22Rv1 (cell line): ENCODE data around the gene SPATA13.

Experiments
- H3K27ac ChIP-seq: fragments of 450-650 bp; 2 replicates; pipeline ENCODE4 v1.5.1; 2017
- CTCF ChIP-seq: fragments of 450-650 bp; IDR thresholded peaks from 2 replicates; pipeline ENCODE4 v1.5.1; 2017; ENCODE audit warnings: mild to moderate bottlenecking
- ZFX ChIP-seq: fragments of 450-650 bp; IDR thresholded peaks from 2 replicates; pipeline ENCODE4 v1.6.1; 2017; ENCODE audit warnings: antibody characterized with exemption, borderline replicate concordance

Gene SPATA13

GRCh38 chr13:24272452-24273161 is 112.1 kb downstream of the SPATA13 start:
- no peak overlapping the region for H3K27ac ChIP-seq
- no peak for TF ChIP-seq CTCF
- TF ChIP-seq ZFX = no peak

- no peak overlapping the region for H3K27ac ChIP-seq
- no peak for TF ChIP-seq ZFX
- TF ChIP-seq CTCF = no peak
These were observed 113.4 kb downstream of the SPATA13 start for GRCh38 chr13:24273926-24274325.

GRCh38 chr13:24274452-24275021 is 114.0 kb downstream of the SPATA13 start:
- no peak overlapping the region for H3K27ac ChIP-seq
- TF ChIP-seq ZFX (no peak), CTCF (no peak)

- no peak overlapping the region for H3K27ac ChIP-seq
- no peak for TF ChIP-seq ZFX
- no peak for TF ChIP-seq CTCF
These were observed 114.5 kb downstream of the SPATA13 start for GRCh38 chr13:24275041-24275440.

GRCh38 chr13:24276306-24276705 is 115.8 kb downstream of the SPATA13 start:
- no peak for TF ChIP-seq CTCF
- TF ChIP-seq ZFX = no peak
- no peak overlapping the region for H3K27ac ChIP-seq

GRCh38 chr13:24276861-24277260 is 116.3 kb downstream of the SPATA13 start:
- TF ChIP-seq ZFX (no peak), CTCF (no peak)
- H3K27ac ChIP-seq = no peak overlapping the region

- TF ChIP-seq CTCF = no peak
- no peak for TF ChIP-seq ZFX
These were observed 117.2 kb downstream of the SPATA13 start for GRCh38 chr13:24277761-24278160.

More at GRCh38 chr13:24277761-24278160, 117.2 kb downstream of the SPATA13 start:
- H3K27ac ChIP-seq = no peak overlapping the region
